Vagina (tissue), 2 donors: ENCODE results near the gene BTN1A1. TPM values are rescaled to one million over a fixed set of nuclear protein-coding genes. Genes with fewer than 3 reads are reported as not detected.

Experiments used
- DNase-seq, 2 donors: peaks; one replicate each; pipeline ENCODE4 v3.0.0-alpha.2; 2017; ENCODE audit errors: extremely low spot score in 2 of 2
- H3K27ac ChIP-seq: fragments of 200-600 bp; sonication (generic); one replicate; pipeline ENCODE4 v1.5.1; 2019
- H3K27me3 ChIP-seq: fragments of 200-600 bp; sonication (generic); one replicate; pipeline ENCODE4 v1.5.1; 2019
- H3K36me3 ChIP-seq, 2 donors: fragments of 200-600 bp; sonication (generic); one replicate each; pipeline ENCODE4 v1.5.1; 2017 to 2019
- H3K4me1 ChIP-seq: fragments of 200-600 bp; sonication (generic); one replicate; pipeline ENCODE4 v1.5.1; 2019
- H3K4me3 ChIP-seq, 2 donors: fragments of 200-600 bp; sonication (generic); 1 replicate in 1 of 2; 2 replicates in 1 of 2; pipeline ENCODE4 v1.5.1; 2016 to 2019
- H3K9me3 ChIP-seq: fragments of 200-600 bp; sonication (generic); one replicate; pipeline ENCODE4 v1.5.1; 2019
- CTCF ChIP-seq, 3 experiments: fragments of 450-650 bp in 2 of 3; fragments of 200-600 bp in 1 of 3; sonication (generic) in 1 of 3; IDR thresholded peaks; one replicate each; pipeline ENCODE4 v1.5.1; 2017 to 2019; ENCODE audit warnings: antibody characterized with exemption in 3 of 3, mild to moderate bottlenecking in 2 of 3, moderate library complexity in 2 of 3
- POLR2A ChIP-seq, 2 donors: fragments of 450-650 bp; IDR thresholded peaks; one replicate each; pipeline ENCODE4 v1.6.1; 2017; ENCODE audit warnings: antibody characterized with exemption in 2 of 2, mild to moderate bottlenecking in 2 of 2, moderate library complexity in 2 of 2
- POLR2AphosphoS5 ChIP-seq, 2 donors: sonication (generic); formaldehyde crosslinking; IDR thresholded peaks; one replicate each; pipeline ENCODE4 v1.9.0; 2017; ENCODE audit warnings: antibody characterized with exemption in 2 of 2, mild to moderate bottlenecking in 2 of 2, low read depth in 1 of 2; ENCODE audit not compliant: insufficient read depth in 1 of 2
- intact Hi-C: fragments of 100-400 bp; cut with DNase I; formaldehyde crosslinking; loops from one replicate; pipeline ENCODE4 v1.15.1; 2023
- total RNA-seq: library from RNA; depleted of rRNA; stranded (reverse); fragments of >200 nt; gene quantifications from one replicate; pipeline ENCODE4 v1.2.3, GENCODE V29; 2016

Gene BTN1A1
- total RNA-seq, 1 donor from 2014 or later, result not detected

GRCh38 chr6:26483727-26484126 lies 16.4 kb upstream of the BTN1A1 start:
- DNase-seq, result no peak
- TF ChIP-seq POLR2AphosphoS5 (IDR thresholded peaks at IDR 0.05; ENCODE audit: insufficient read depth in 1 of 2, low read depth in 1 of 2), result no peak
- no peak for TF ChIP-seq CTCF (IDR thresholded peaks at IDR 0.05)
- TF ChIP-seq POLR2A (IDR thresholded peaks at IDR 0.05), result no peak
- intact Hi-C loops, result no loop called here
- Histone ChIP-seq H3K36me3 (no peaks in the 10 kb centered on the region), H3K27me3 (no peaks in the 10 kb centered on the region), H3K9me3 (no peaks in the 10 kb centered on the region), H3K27ac (no peak overlapping the region), H3K4me1 (no peaks in the 10 kb centered on the region), H3K4me3 (no peak overlapping the region)

DNA sequence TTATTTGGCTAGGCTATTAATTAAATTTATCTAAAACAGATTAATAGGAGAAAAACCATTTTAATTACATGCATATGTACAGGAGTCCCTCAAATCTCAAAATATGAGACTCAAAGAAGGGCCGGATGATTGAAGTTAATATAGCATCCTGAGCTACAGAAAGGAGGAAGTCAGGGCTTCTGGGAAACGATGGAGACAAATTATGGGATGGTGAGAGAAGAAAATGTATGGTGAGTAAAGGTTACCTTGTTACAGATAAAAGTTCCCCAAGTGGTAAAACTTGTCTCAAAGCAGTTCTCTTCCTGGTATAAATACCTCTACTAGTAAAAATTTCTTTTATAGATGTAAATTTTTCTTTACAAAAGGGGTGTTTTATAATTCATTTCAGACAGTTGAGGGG lies 15.9 kb upstream of the BTN1A1 start:
- Histone ChIP-seq H3K4me1 (no peaks in the 10 kb centered on the region), H3K4me3 (no peak overlapping the region), H3K36me3 (no peaks in the 10 kb centered on the region), H3K9me3 (no peaks in the 10 kb centered on the region), H3K27me3 (no peaks in the 10 kb centered on the region), H3K27ac (no peak overlapping the region)
- no peak for DNase-seq
- intact Hi-C loops, result no loop called here
- no peak for TF ChIP-seq CTCF (IDR thresholded peaks at IDR 0.05)
- no peak for TF ChIP-seq POLR2A (IDR thresholded peaks at IDR 0.05)
- no peak for TF ChIP-seq POLR2AphosphoS5 (IDR thresholded peaks at IDR 0.05; ENCODE audit: insufficient read depth in 1 of 2, low read depth in 1 of 2)

DNA sequence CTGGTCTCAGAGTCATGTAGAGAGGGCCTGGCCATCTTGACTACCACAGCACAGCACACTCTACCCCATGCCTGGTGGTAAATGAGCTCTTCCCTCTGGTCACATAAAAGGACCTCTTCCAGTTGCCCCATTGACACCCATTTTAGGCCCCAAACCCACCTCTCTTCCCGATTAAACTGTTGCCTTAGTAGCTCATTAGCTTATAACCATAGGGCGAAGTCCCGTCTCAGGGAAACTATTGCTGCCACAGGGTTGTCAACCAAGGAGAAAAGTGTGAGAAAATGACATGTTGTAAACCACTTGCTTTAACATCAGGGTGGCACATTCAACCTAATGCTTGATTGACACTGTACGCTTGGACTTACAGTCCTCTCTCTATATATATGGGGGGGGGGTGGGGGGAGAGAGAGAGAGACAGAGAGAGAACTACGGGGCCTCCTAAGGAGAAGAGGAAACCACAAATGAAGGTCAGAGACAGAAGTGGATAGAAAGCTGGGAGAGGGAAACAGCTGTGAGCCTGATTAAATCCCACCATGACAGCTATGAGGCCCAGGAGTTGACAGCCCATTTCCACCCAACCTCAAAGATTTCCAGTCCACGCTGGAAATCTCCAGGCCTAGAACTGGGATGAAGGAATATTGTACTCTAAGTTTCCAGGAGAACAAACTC lies 14.9 kb upstream of the BTN1A1 start:
- Histone ChIP-seq H3K4me3 (no peak overlapping the region), H3K27ac (no peak overlapping the region), H3K4me1 (no peaks in the 10 kb centered on the region), H3K9me3 (no peaks in the 10 kb centered on the region), H3K36me3 (no peaks in the 10 kb centered on the region), H3K27me3 (no peaks in the 10 kb centered on the region)
- intact Hi-C loops, result no loop called here
- no peak for TF ChIP-seq POLR2AphosphoS5 (IDR thresholded peaks at IDR 0.05; ENCODE audit: insufficient read depth in 1 of 2, low read depth in 1 of 2)
- TF ChIP-seq POLR2A (IDR thresholded peaks at IDR 0.05), result no peak
- TF ChIP-seq CTCF (IDR thresholded peaks at IDR 0.05), result no peak
- DNase-seq, result no peak

DNA sequence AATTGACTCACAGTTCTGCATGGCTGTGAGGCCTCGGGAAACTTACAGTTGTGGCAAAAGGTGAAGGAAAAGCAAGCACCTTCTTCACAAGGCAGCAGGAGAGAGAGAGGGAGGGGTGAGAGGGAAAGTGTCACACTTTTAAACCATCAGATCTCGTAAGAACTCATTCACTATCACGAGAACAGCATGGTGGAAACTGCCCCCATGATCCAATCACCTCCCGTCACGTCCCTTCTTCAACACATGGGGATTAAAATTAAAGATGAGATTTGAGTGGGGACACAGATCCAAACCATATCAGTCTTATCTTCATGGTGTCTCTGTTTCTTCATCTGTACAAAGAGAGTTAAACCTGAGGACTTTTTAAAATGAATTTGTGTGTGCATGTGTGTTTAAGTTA lies 13.7 kb upstream of the BTN1A1 start:
- Histone ChIP-seq H3K9me3 (no peaks in the 10 kb centered on the region), H3K27me3 (no peaks in the 10 kb centered on the region), H3K4me1 (no peaks in the 10 kb centered on the region), H3K27ac (no peak overlapping the region), H3K36me3 (no peaks in the 10 kb centered on the region), H3K4me3 (no peak overlapping the region)
- TF ChIP-seq POLR2A (IDR thresholded peaks at IDR 0.05) (no peak), CTCF (IDR thresholded peaks at IDR 0.05) (no peak), POLR2AphosphoS5 (IDR thresholded peaks at IDR 0.05; ENCODE audit: insufficient read depth in 1 of 2, low read depth in 1 of 2) (no peak)
- no peak for DNase-seq
- intact Hi-C loops, result no loop called here

GRCh38 chr6:26487466-26487865 lies 12.6 kb upstream of the BTN1A1 start:
- Histone ChIP-seq H3K4me3 (no peak overlapping the region), H3K27me3 (no peaks in the 10 kb centered on the region), H3K36me3 (no peaks in the 10 kb centered on the region), H3K4me1 (no peaks in the 10 kb centered on the region), H3K27ac (no peak overlapping the region), H3K9me3 (no peaks in the 10 kb centered on the region)
- no peak for DNase-seq
- intact Hi-C loops, result no loop called here
- TF ChIP-seq POLR2A (IDR thresholded peaks at IDR 0.05) (no peak), CTCF (IDR thresholded peaks at IDR 0.05) (no peak), POLR2AphosphoS5 (IDR thresholded peaks at IDR 0.05; ENCODE audit: insufficient read depth in 1 of 2, low read depth in 1 of 2) (no peak)
